ENCODE data around the gene MARK2. TPM values are rescaled to one million over a fixed set of nuclear protein-coding genes. Genes with fewer than 3 reads are reported as not detected.

Gene MARK2
- polyA plus RNA-seq, 1 of the 3 experiments (the other 2 are of a cell fraction) = 18.8 TPM

- no peaks in the 10 kb centered on the region for H3K9me3 ChIP-seq
- H4K20me1 ChIP-seq (ENCODE audit: insufficient read depth) = peaks cover 12% of the 10 kb centered on the region; the same call in 1 of the 2 replicates
- no peaks in the 10 kb centered on the region for H3F3A ChIP-seq (replicated peaks; ENCODE audit: insufficient read depth)
- POLR2A ChIA-PET = interaction anchor here (0.9 to 2.0 kb wide), 4 partner anchors 28 to 178 kb away, joined by 4 to 14 read pairs (median 6); partner anchors contain the start of gene RCOR2
- peak; percentile 89 for TF ChIP-seq RAD21 (IDR thresholded peaks at IDR 0.05; ENCODE audit: low read length)
- peak; percentile 71 for TF ChIP-seq CTCF (IDR thresholded peaks at IDR 0.05)
- 0 out of 2 replicates have a peak, but pooled peaks have one; percentile 13 for TF ChIP-seq SIN3A (IDR thresholded peaks at IDR 0.05; ENCODE audit: borderline replicate concordance, low read depth, low read length)
- peak; percentile 87 for TF ChIP-seq SMC3 (IDR thresholded peaks at IDR 0.05; ENCODE audit: low read depth, low read length)
- TF ChIP-seq FOXM1 (IDR thresholded peaks at IDR 0.05; ENCODE audit: low read depth) = no peak
- no peaks in the 10 kb centered on the region for H3K27me3 ChIP-seq (ENCODE audit: insufficient read depth)
- no peak overlapping the region for H3K9ac ChIP-seq
- H3K9me2 ChIP-seq = no peaks in the 10 kb centered on the region
- CTCF ChIA-PET = interaction anchor here (0.6 to 9.3 kb wide), 51 partner anchors 9 to 466 kb away, joined by 3 to 162 read pairs (median 4); partner anchors contain the start of genes COX8A, MARK2, RCOR2 and ZFTA
- peaks cover 42% of the 10 kb centered on the region for H3K79me2 ChIP-seq (ENCODE audit: insufficient read depth)
- H3K4me1 ChIP-seq (ENCODE audit: control insufficient read depth in 1 of 2, insufficient read depth in 2 of 2, low read depth in 1 of 2, low read length in 1 of 2) = peaks cover 9 to 22% of the 10 kb centered on the region in 2 experiments; a peak in 3 of 4 replicates
- H3K4me3 ChIP-seq (ENCODE audit: low read depth in 2 of 2, low read length in 1 of 2) = no peak overlapping the region; a peak in 1 of 4 replicates
- DNase-seq = peak; percentile 84
- no peak overlapping the region for H2AFZ ChIP-seq (ENCODE audit: low read depth)
- 0 out of 2 replicates have a peak overlapping the region, but pooled peaks have one; percentile 27 for H3K4me2 ChIP-seq
- 58% methylated on average over 13 of the region's 14 CpGs for WGBS (ENCODE audit: low lambda C conversion rate)
- peaks cover 10 to 19% of the 10 kb centered on the region in 2 experiments for H3K36me3 ChIP-seq (replicated peaks in 1 of 2; ENCODE audit: control insufficient read depth in 1 of 2, insufficient read depth in 2 of 2, low read length in 1 of 2)
- peak overlapping the region in 1 of 2 experiments; percentile 29; a peak in 2 of 4 replicates for H3K27ac ChIP-seq (ENCODE audit: low read depth in 2 of 2, low read length in 1 of 2)
Observed at GRCh38 chr11:63945477-63946163, 106.7 kb downstream of the MARK2 start.

- Histone ChIP-seq H3K27ac (ENCODE audit: low read depth in 2 of 2, low read length in 1 of 2) (no peak overlapping the region), H3F3A (replicated peaks; ENCODE audit: insufficient read depth) (no peaks in the 10 kb centered on the region), H3K79me2 (ENCODE audit: insufficient read depth) (no peaks in the 10 kb centered on the region), H3K4me2 (no peak overlapping the region), H3K4me3 (ENCODE audit: low read depth in 2 of 2, low read length in 1 of 2) (no peak overlapping the region), H3K27me3 (ENCODE audit: insufficient read depth) (no peaks in the 10 kb centered on the region), H2AFZ (ENCODE audit: low read depth) (no peak overlapping the region), H4K20me1 (ENCODE audit: insufficient read depth) (no peaks in the 10 kb centered on the region), H3K4me1 (ENCODE audit: control insufficient read depth in 1 of 2, insufficient read depth in 2 of 2, low read depth in 1 of 2, low read length in 1 of 2) (no peaks in the 10 kb centered on the region), H3K9me3 (no peaks in the 10 kb centered on the region), H3K36me3 (replicated peaks in 1 of 2; ENCODE audit: control insufficient read depth in 1 of 2, insufficient read depth in 2 of 2, low read length in 1 of 2) (peaks cover 29 to 41% of the 10 kb centered on the region in 2 experiments), H3K9me2 (no peaks in the 10 kb centered on the region), H3K9ac (no peak overlapping the region)
- WGBS (ENCODE audit: low lambda C conversion rate) = 95% methylated on average over 20 of the region's 20 CpGs
- ChIA-PET CTCF (interaction anchor here (0.8 to 9.0 kb wide), 4 partner anchors 8 to 201 kb away, joined by 3 to 162 read pairs (median 4); partner anchors contain the start of gene MARK2), POLR2A (no interaction called here)
- TF ChIP-seq RXRA (IDR thresholded peaks at IDR 0.05; ENCODE audit: borderline replicate concordance, low read depth) (no peak), FOSL2 (IDR thresholded peaks at IDR 0.05; ENCODE audit: borderline replicate concordance, low read depth) (no peak), SMC3 (IDR thresholded peaks at IDR 0.05; ENCODE audit: low read depth, low read length) (no peak), YY1 (IDR thresholded peaks at IDR 0.05; ENCODE audit: low read depth) (no peak), IRF3 (IDR thresholded peaks at IDR 0.05; ENCODE audit: low read depth, low read length) (no peak), TAF1 (IDR thresholded peaks at IDR 0.05; ENCODE audit: borderline replicate concordance, low read depth, low read length) (no peak), EZH2phosphoT487 (IDR thresholded peaks at IDR 0.05; ENCODE audit: borderline replicate concordance, low read depth) (no peak), CTCF (IDR thresholded peaks at IDR 0.05) (no peak), USF2 (IDR thresholded peaks at IDR 0.05; ENCODE audit: borderline replicate concordance, low read depth, low read length) (no peak), GATA2 (CRISPR knock-in tag; IDR thresholded peaks at IDR 0.05) (no peak)
- no peak for DNase-seq
Observed at GRCh38 chr11:63951779-63952536, 113.0 kb downstream of the MARK2 start.

Data from SK-N-SH (cell line).